ENCODE measurements around the gene OR6B3. TPM values are rescaled to one million over a fixed set of nuclear protein-coding genes. Genes with fewer than 3 reads are reported as not detected.

The OR6B3 gene
- total and polyA plus RNA-seq, 9 of the 15 experiments (the other 6 are each of a cell fraction or from before 2014, with no cell fraction given) = not detected

- H3K9me3 ChIP-seq (replicated peaks; ENCODE audit: control insufficient read depth, insufficient read depth, low read depth, low read length) = no peaks in the 10 kb centered on the region
- CTCF ChIA-PET (ENCODE audit: low intra/inter-chr PET ratio) = no interaction called here
- H3K9ac ChIP-seq (ENCODE audit: insufficient read depth in 1 of 2, low read depth in 2 of 2, low read length in 2 of 2) = no peak overlapping the region
- TF ChIP-seq ILF3 (IDR thresholded peaks at IDR 0.05; ENCODE audit: borderline replicate concordance) = no peak
- FAIRE-seq (no peak), ATAC-seq (no peak), DNase-seq (ENCODE audit: extremely low read depth in 1 of 4, low spot score in 3 of 4) (no peak)
- H2AFZ ChIP-seq (ENCODE audit: low read depth, low read length) = no peak overlapping the region
- no peak overlapping the region for H3K4me3 ChIP-seq
- POLR2A ChIA-PET = interaction anchor here (0.6 to 0.7 kb wide), 2 partner anchors 23 to 398 kb away, joined by 3 read pairs; no protein-coding TSS in a partner anchor
- H3K9me1 ChIP-seq (ENCODE audit: control insufficient read depth, insufficient read depth, low read length) = no peaks in the 10 kb centered on the region
- H3K36me3 ChIP-seq (ENCODE audit: control insufficient read depth, insufficient read depth, low read length) = no peaks in the 10 kb centered on the region
- WGBS (ENCODE audit: insufficient coverage, low coverage, missing lambda C conversion rate) = 0% methylated on average over 1 of the region's 11 CpGs
- no peak overlapping the region for H3K4me2 ChIP-seq (ENCODE audit: insufficient read depth, low read length)
- no peaks in the 10 kb centered on the region for H4K20me1 ChIP-seq (replicated peaks; ENCODE audit: control insufficient read depth, insufficient read depth, low read length)
- no peaks in the 10 kb centered on the region for H3K79me2 ChIP-seq (ENCODE audit: control insufficient read depth, insufficient read depth, low read length)
- in situ Hi-C loops (cut with MboI) (loop anchor here (5.0 kb wide), 1 partner anchor 86 kb away; the partner anchor contains the start of gene OTOS), intact Hi-C loops (cut with micrococcal nuclease) (no loop called here)
- peaks cover 8 to 57% of the 10 kb centered on the region in 2 experiments; a peak in 4 of 5 replicates for H3K27me3 ChIP-seq (ENCODE audit: control insufficient read depth in 2 of 2, insufficient read depth in 2 of 2, low read length in 2 of 2)
- no TSS peak for BruUV-seq (replicated peaks)
- H3K27ac ChIP-seq (ENCODE audit: extremely low read depth, low read depth, low read length) = no peak overlapping the region
- no peaks in the 10 kb centered on the region for H3K4me1 ChIP-seq (replicated peaks in 1 of 2; ENCODE audit: control insufficient read depth in 2 of 2, insufficient read depth in 2 of 2, low read length in 2 of 2)
Measured at GRCh38 chr2:240056678-240057077, 3.4 kb upstream of the OR6B3 start.

GRCh38 chr2:240055177-240055917, 2.0 kb upstream of the OR6B3 start:
- peaks cover 8 to 57% of the 10 kb centered on the region in 2 experiments; a peak in 4 of 5 replicates for H3K27me3 ChIP-seq (ENCODE audit: control insufficient read depth in 2 of 2, insufficient read depth in 2 of 2, low read length in 2 of 2)
- H3K4me1 ChIP-seq (replicated peaks in 1 of 2; ENCODE audit: control insufficient read depth in 2 of 2, insufficient read depth in 2 of 2, low read length in 2 of 2) = no peaks in the 10 kb centered on the region
- H3K9ac ChIP-seq (ENCODE audit: insufficient read depth in 1 of 2, low read depth in 2 of 2, low read length in 2 of 2) = no peak overlapping the region
- no peaks in the 10 kb centered on the region for H3K9me1 ChIP-seq (ENCODE audit: control insufficient read depth, insufficient read depth, low read length)
- H3K4me3 ChIP-seq = no peak overlapping the region
- no peaks in the 10 kb centered on the region for H3K9me3 ChIP-seq (replicated peaks; ENCODE audit: control insufficient read depth, insufficient read depth, low read depth, low read length)
- in situ Hi-C loops (cut with MboI) (loop anchor here (5.0 kb wide), 1 partner anchor 87 kb away; the partner anchor contains the start of gene OTOS), intact Hi-C loops (cut with micrococcal nuclease) (no loop called here)
- no peak overlapping the region for H3K4me2 ChIP-seq (ENCODE audit: insufficient read depth, low read length)
- DNase-seq (ENCODE audit: extremely low read depth in 1 of 4, low spot score in 3 of 4) (no peak), FAIRE-seq (no peak), ATAC-seq (no peak)
- ChIA-PET POLR2A (no interaction called here), CTCF (ENCODE audit: low intra/inter-chr PET ratio) (no interaction called here)
- WGBS (ENCODE audit: insufficient coverage, low coverage, missing lambda C conversion rate) = 0% methylated on average over 8 of the region's 13 CpGs
- TF ChIP-seq PKNOX1 (IDR thresholded peaks at IDR 0.05) = peak; percentile 49
- TF ChIP-seq HLTF (IDR thresholded peaks at IDR 0.05) = no peak
- no peak overlapping the region for H3K27ac ChIP-seq (ENCODE audit: extremely low read depth, low read depth, low read length)
- BruUV-seq (replicated peaks) = no TSS peak
- no peaks in the 10 kb centered on the region for H4K20me1 ChIP-seq (replicated peaks; ENCODE audit: control insufficient read depth, insufficient read depth, low read length)
- H2AFZ ChIP-seq (ENCODE audit: low read depth, low read length) = no peak overlapping the region
- no peaks in the 10 kb centered on the region for H3K36me3 ChIP-seq (ENCODE audit: control insufficient read depth, insufficient read depth, low read length)
- H3K79me2 ChIP-seq (ENCODE audit: control insufficient read depth, insufficient read depth, low read length) = no peaks in the 10 kb centered on the region
